Measurements from ENCODE around the gene UAP1L1.

DNA sequence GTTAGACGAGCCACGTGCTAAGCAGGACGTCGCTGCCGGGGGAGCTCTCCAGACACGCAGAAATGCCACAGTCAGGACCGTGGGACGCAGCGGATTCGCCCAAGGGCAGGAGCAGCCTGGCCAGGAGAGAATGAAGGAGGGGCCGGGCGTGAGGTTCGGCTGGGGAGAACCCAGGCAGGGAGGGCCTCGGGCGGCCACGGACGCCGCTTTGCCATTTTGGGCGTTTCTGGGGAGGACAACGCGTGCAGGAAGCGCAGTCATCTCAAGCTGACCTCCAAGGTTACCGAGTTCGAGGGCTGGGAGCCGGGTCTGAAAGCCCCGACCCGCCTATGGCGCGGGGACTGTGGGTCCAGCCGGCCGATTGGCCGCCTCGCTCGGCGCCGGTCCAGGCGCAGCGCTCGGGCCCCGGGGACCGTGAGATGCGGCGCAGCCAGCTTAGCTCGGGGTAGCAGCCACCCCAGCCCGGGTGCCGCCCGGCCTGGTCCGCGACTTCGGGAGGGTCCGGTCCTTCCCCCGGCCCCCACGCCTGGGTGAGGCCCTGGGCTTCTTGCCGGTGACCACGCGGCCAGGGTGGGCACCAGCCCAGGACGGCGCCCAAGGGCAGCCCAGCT lies 8.7 kb downstream of the UAP1L1 start:
- TF ChIP-seq, protein P1, sequence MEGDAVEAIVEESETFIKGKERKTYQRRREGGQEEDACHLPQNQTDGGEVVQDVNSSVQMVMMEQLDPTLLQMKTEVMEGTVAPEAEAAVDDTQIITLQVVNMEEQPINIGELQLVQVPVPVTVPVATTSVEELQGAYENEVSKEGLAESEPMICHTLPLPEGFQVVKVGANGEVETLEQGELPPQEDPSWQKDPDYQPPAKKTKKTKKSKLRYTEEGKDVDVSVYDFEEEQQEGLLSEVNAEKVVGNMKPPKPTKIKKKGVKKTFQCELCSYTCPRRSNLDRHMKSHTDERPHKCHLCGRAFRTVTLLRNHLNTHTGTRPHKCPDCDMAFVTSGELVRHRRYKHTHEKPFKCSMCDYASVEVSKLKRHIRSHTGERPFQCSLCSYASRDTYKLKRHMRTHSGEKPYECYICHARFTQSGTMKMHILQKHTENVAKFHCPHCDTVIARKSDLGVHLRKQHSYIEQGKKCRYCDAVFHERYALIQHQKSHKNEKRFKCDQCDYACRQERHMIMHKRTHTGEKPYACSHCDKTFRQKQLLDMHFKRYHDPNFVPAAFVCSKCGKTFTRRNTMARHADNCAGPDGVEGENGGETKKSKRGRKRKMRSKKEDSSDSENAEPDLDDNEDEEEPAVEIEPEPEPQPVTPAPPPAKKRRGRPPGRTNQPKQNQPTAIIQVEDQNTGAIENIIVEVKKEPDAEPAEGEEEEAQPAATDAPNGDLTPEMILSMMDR (IDR thresholded peaks at IDR 0.05), result no peak
- no peak for TF ChIP-seq POLR2A (IDR thresholded peaks at IDR 0.05)
- no peak for TF ChIP-seq POLR2AphosphoS5 (IDR thresholded peaks at IDR 0.05; ENCODE audit: insufficient read depth in 1 of 2, low read depth in 1 of 2)

All from vagina (tissue), 2 donors.